H9 (cell line): ENCODE results near the gene SLC25A22. TPM values are rescaled to one million over a fixed set of nuclear protein-coding genes. Genes with fewer than 3 reads are reported as not detected.
A peak's percentile ranks its signal among the peaks of the same experiment; 100 is the strongest.

ENCODE experiments used
- DNase-seq: peaks from one replicate; pipeline ENCODE4 v3.0.0-alpha.2; 2017
- H2AFZ ChIP-seq: one replicate; pipeline ENCODE4 v1.6.1; 2013; ENCODE audit warnings: mild to moderate bottlenecking, low read length, control low read depth, moderate library complexity
- H2AK5ac ChIP-seq: 2 replicates; pipeline ENCODE4 v1.6.1; 2013; ENCODE audit warnings: low read length, control low read depth, mixed read lengths; ENCODE audit not compliant: insufficient read length
- H2BK120ac ChIP-seq: one replicate; pipeline ENCODE4 v1.6.1; 2013; ENCODE audit warnings: low read depth, mild to moderate bottlenecking, low read length, control low read depth, inconsistent platforms; ENCODE audit not compliant: poor library complexity, severe bottlenecking
- H2BK12ac ChIP-seq: 2 replicates; pipeline ENCODE4 v1.6.1; 2013; ENCODE audit warnings: low read length, control low read depth, mixed read lengths, low read depth; ENCODE audit not compliant: insufficient read length
- H2BK15ac ChIP-seq: 2 replicates; pipeline ENCODE4 v1.6.1; 2013; ENCODE audit warnings: low read depth, low read length, control low read depth
- H2BK20ac ChIP-seq: one replicate; pipeline ENCODE4 v1.6.1; 2013; ENCODE audit warnings: low read depth, mild to moderate bottlenecking, low read length, control low read depth, inconsistent platforms; ENCODE audit not compliant: poor library complexity, severe bottlenecking
- H2BK5ac ChIP-seq: 2 replicates; pipeline ENCODE4 v1.6.1; 2013; ENCODE audit warnings: low read length, control low read depth, mixed read lengths; ENCODE audit not compliant: insufficient read length
- H3K14ac ChIP-seq: 2 replicates; pipeline ENCODE4 v1.6.1; 2013; ENCODE audit warnings: low read length, control low read depth; ENCODE audit not compliant: insufficient read depth
- H3K18ac ChIP-seq: 2 replicates; pipeline ENCODE4 v1.6.1; 2013; ENCODE audit warnings: low read depth, mild to moderate bottlenecking, mixed read lengths, low read length, control low read depth; ENCODE audit not compliant: insufficient read length
- H3K23ac ChIP-seq: 2 replicates; pipeline ENCODE4 v1.6.1; 2013; ENCODE audit warnings: low read length, control low read depth, mixed read lengths, low read depth; ENCODE audit not compliant: insufficient read length
- H3K23me2 ChIP-seq: 2 replicates; pipeline ENCODE4 v1.6.1; 2013; ENCODE audit warnings: low read depth, mild to moderate bottlenecking, mixed read lengths, low read length, control low read depth; ENCODE audit not compliant: insufficient read length, poor library complexity, severe bottlenecking
- H3K27ac ChIP-seq: 2 replicates; pipeline ENCODE4 v1.5.1; 2013; ENCODE audit warnings: low read length, control low read depth, mixed read lengths, low read depth; ENCODE audit not compliant: insufficient read length
- H3K27me3 ChIP-seq: 2 replicates; pipeline ENCODE4 v1.6.1; 2013; ENCODE audit warnings: low read length, control low read depth, inconsistent platforms; ENCODE audit not compliant: insufficient read depth
- H3K4ac ChIP-seq: 2 replicates; pipeline ENCODE4 v1.6.1; 2013; ENCODE audit warnings: low read depth, mild to moderate bottlenecking, control low read depth, inconsistent platforms, low read length, moderate library complexity
- H3K4me1 ChIP-seq: 2 replicates; pipeline ENCODE4 v1.6.1; 2013; ENCODE audit warnings: low read length, control low read depth, inconsistent platforms; ENCODE audit not compliant: insufficient read depth
- H3K4me2 ChIP-seq: 2 replicates; pipeline ENCODE4 v1.6.1; 2013; ENCODE audit warnings: low read length, control low read depth, mixed read lengths; ENCODE audit not compliant: insufficient read length, insufficient read depth
- H3K56ac ChIP-seq: 2 replicates; pipeline ENCODE4 v1.6.1; 2013; ENCODE audit warnings: low read depth, mild to moderate bottlenecking, mixed read lengths, low read length, control low read depth; ENCODE audit not compliant: insufficient read length
- H3K79me1 ChIP-seq: 2 replicates; pipeline ENCODE4 v1.6.1; 2013; ENCODE audit warnings: low read depth, mild to moderate bottlenecking, moderate library complexity, low read length, control low read depth, inconsistent platforms; ENCODE audit not compliant: insufficient read depth, poor library complexity, severe bottlenecking
- H3K79me2 ChIP-seq: 2 replicates; pipeline ENCODE4 v1.6.1; 2013; ENCODE audit warnings: low read length, control low read depth, inconsistent platforms; ENCODE audit not compliant: insufficient read depth
- H3K9ac ChIP-seq: 2 replicates; pipeline ENCODE4 v1.6.1; 2013; ENCODE audit warnings: low read length, control low read depth, mixed read lengths; ENCODE audit not compliant: insufficient read length; ENCODE audit errors: extremely low read depth
- H3K9me3 ChIP-seq: one replicate; pipeline ENCODE4 v1.6.1; 2013; ENCODE audit warnings: low read depth, low read length, inconsistent platforms; ENCODE audit not compliant: control insufficient read depth
- H3T11ph ChIP-seq: one replicate; pipeline ENCODE4 v1.6.1; 2013; ENCODE audit warnings: mild to moderate bottlenecking, low read length, control low read depth, inconsistent platforms
- H4K20me1 ChIP-seq: one replicate; pipeline ENCODE4 v1.6.1; 2013; ENCODE audit not compliant: control insufficient read depth, insufficient read length, insufficient read depth
- H4K5ac ChIP-seq: 2 replicates; pipeline ENCODE4 v1.6.1; 2013; ENCODE audit warnings: low read depth, mild to moderate bottlenecking, mixed read lengths, low read length, control low read depth; ENCODE audit not compliant: insufficient read length
- H4K8ac ChIP-seq: replicated peaks from 2 replicates; pipeline ENCODE4 v1.6.1; 2013; ENCODE audit warnings: low read length, control low read depth, mixed read lengths, low read depth; ENCODE audit not compliant: insufficient read length
- H4K91ac ChIP-seq: 2 replicates; pipeline ENCODE4 v1.6.1; 2013; ENCODE audit warnings: low read depth, mild to moderate bottlenecking, moderate library complexity, mixed read lengths, low read length, control low read depth; ENCODE audit not compliant: insufficient read length
- H3K27ac Mint-ChIP-seq, 3 experiments: 2 replicates in 2 of 3; 3 replicates in 1 of 3; pipeline ENCODE4 v1.8.0; 2020 to 2021; ENCODE audit warnings: mixed read lengths in 3 of 3, mild to moderate bottlenecking in 1 of 3, moderate library complexity in 1 of 3
- H3K27me3 Mint-ChIP-seq: 2 replicates; pipeline ENCODE4 v1.8.0; 2021; ENCODE audit warnings: low read depth, mild to moderate bottlenecking, moderate library complexity, mixed read lengths
- H3K36me3 Mint-ChIP-seq, 3 experiments: 2 replicates in 2 of 3; 3 replicates in 1 of 3; pipeline ENCODE4 v1.8.0; 2020 to 2021; ENCODE audit warnings: low read depth in 3 of 3, mixed read lengths in 3 of 3; ENCODE audit not compliant: insufficient read depth in 1 of 3
- H3K4me1 Mint-ChIP-seq, 2 experiments: 2 replicates each; pipeline ENCODE4 v1.8.0; 2020; ENCODE audit warnings: mixed read lengths in 2 of 2
- H3K4me3 Mint-ChIP-seq, 2 experiments: 2 replicates in 1 of 2; 3 replicates in 1 of 2; pipeline ENCODE4 v1.8.0; 2020 to 2021; ENCODE audit warnings: mild to moderate bottlenecking in 2 of 2, mixed read lengths in 2 of 2, moderate library complexity in 1 of 2
- H3K9me3 Mint-ChIP-seq, 2 experiments: 2 replicates in 1 of 2; 3 replicates in 1 of 2; pipeline ENCODE4 v1.8.0; 2020; ENCODE audit warnings: mild to moderate bottlenecking in 2 of 2, mixed read lengths in 2 of 2, moderate library complexity in 1 of 2
- WGBS: extraction: QIAGEN DNeasy Blood & Tissue Kit; methylation state at CpG from one replicate; pipeline ENCODE4 v1.1.7; 2013; ENCODE audit warnings: missing lambda C conversion rate, low lambda C conversion rate, mixed read lengths; ENCODE audit not compliant: insufficient read length; ENCODE audit errors: extremely low coverage; 5-methylcytosine and 5-hydroxymethylcytosine counted together
- total RNA-seq: library from RNA; stranded (reverse); gene quantifications from 2 replicates; pipeline ENCODE4 v1.2.1, GENCODE V29; 2021
- TF ChIP-seq, protein P1 (sequence below): fragments of 200-600 bp; sonication (generic); conservative IDR thresholded peaks from 3 replicates; pipeline ENCODE4 v1.8.0; 2021; ENCODE audit warnings: antibody characterized with exemption, mild to moderate bottlenecking

Gene SLC25A22
- total RNA-seq, 1 experiment from 2014 or later: 51.9 TPM

GRCh38 chr11:826227-826621, 28.1 kb upstream of the SLC25A22 start:
- Histone ChIP-seq H3K23ac (no peak overlapping the region), H2AK5ac (no peak overlapping the region), H2BK20ac (no peak overlapping the region), H3K27me3 (peaks cover 5% of the 10 kb centered on the region; the same call in 1 of the 2 replicates), H3K9ac (no peak overlapping the region), H2BK120ac (no peak overlapping the region), H3K4me2 (no peak overlapping the region), H2AFZ (no peak overlapping the region), H3K27ac (no peak overlapping the region), H3K18ac (no peak overlapping the region), H4K5ac (no peak overlapping the region), H2BK12ac (no peak overlapping the region), H2BK15ac (no peak overlapping the region), H4K91ac (no peak overlapping the region), H2BK5ac (no peak overlapping the region), H3K9me3 (no peaks in the 10 kb centered on the region), H3K79me1 (no peaks in the 10 kb centered on the region), H4K8ac (no peak overlapping the region), H3K4ac (no peak overlapping the region), H3K23me2 (peaks cover 24% of the 10 kb centered on the region), H3K4me1 (no peaks in the 10 kb centered on the region; the same call in 1 of the 2 replicates), H3K56ac (no peak overlapping the region), H4K20me1 (no peaks in the 10 kb centered on the region), H3K14ac (no peak overlapping the region), H3T11ph (no peak overlapping the region), H3K79me2 (no peaks in the 10 kb centered on the region)
- peaks cover 24% of the 10 kb centered on the region for H3K27me3 Mint-ChIP-seq
- no peaks in the 10 kb centered on the region; a peak in 1 of 5 replicates for H3K9me3 Mint-ChIP-seq
- H3K4me3 Mint-ChIP-seq: peak overlapping the region; percentile 59 to 78
- peaks cover 0 to 26% (median 13%) of the 10 kb centered on the region in 3 experiments for H3K36me3 Mint-ChIP-seq
- TF ChIP-seq, protein P1, sequence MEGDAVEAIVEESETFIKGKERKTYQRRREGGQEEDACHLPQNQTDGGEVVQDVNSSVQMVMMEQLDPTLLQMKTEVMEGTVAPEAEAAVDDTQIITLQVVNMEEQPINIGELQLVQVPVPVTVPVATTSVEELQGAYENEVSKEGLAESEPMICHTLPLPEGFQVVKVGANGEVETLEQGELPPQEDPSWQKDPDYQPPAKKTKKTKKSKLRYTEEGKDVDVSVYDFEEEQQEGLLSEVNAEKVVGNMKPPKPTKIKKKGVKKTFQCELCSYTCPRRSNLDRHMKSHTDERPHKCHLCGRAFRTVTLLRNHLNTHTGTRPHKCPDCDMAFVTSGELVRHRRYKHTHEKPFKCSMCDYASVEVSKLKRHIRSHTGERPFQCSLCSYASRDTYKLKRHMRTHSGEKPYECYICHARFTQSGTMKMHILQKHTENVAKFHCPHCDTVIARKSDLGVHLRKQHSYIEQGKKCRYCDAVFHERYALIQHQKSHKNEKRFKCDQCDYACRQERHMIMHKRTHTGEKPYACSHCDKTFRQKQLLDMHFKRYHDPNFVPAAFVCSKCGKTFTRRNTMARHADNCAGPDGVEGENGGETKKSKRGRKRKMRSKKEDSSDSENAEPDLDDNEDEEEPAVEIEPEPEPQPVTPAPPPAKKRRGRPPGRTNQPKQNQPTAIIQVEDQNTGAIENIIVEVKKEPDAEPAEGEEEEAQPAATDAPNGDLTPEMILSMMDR: no peak
- WGBS: no CpG with 5 or more reads among the region's 9 CpGs
- no peak for DNase-seq
- H3K4me1 Mint-ChIP-seq: peaks cover 23 to 31% of the 10 kb centered on the region in 2 experiments
- H3K27ac Mint-ChIP-seq: no peak overlapping the region
